HG03108 (cell line): ENCODE data around the gene CTF1.
A peak's percentile ranks its signal among the peaks of the same experiment; 100 is the strongest.
"Not testable (repeated sequence)": the region's sequence is repeated elsewhere in the genome, so short reads cannot be mapped to it uniquely, and the experiment has no call there.

ENCODE experiments used
- ATAC-seq: cut with Tn5 transposase; IDR thresholded peaks from one replicate; pipeline ENCODE4 v1.9.1; 2021; ENCODE audit warnings: moderate library complexity; ENCODE audit not compliant: unreplicated experiment

Gene CTF1

GRCh38 chr16:30886145-30886544 is 10.3 kb upstream of the CTF1 start:
- no peak for ATAC-seq

GRCh38 chr16:30887927-30888326 is 8.5 kb upstream of the CTF1 start:
- ATAC-seq = no peak

GRCh38 chr16:30888856-30889499 is 7.4 kb upstream of the CTF1 start:
- ATAC-seq = no peak

- ATAC-seq = no peak
These were observed 6.7 kb upstream of the CTF1 start for GRCh38 chr16:30889721-30890120.

GRCh38 chr16:30891043-30891823 is 5.2 kb upstream of the CTF1 start:
- ATAC-seq = not testable (repeated sequence)

GRCh38 chr16:30892670-30893416 is 3.6 kb upstream of the CTF1 start:
- ATAC-seq = no peak

- ATAC-seq = no peak
These were observed 3.0 kb upstream of the CTF1 start for GRCh38 chr16:30893417-30893743.

GRCh38 chr16:30893744-30894539 is 2.5 kb upstream of the CTF1 start, which contains the start of gene BCL7C:
TSS of gene BCL7C (minus strand) at chr16:30894077. CDS start at chr16:30893944, 133 bp downstream.
- peak; percentile 63 for ATAC-seq

- no peak for ATAC-seq
These were observed 1.7 kb upstream of the CTF1 start for GRCh38 chr16:30894540-30895368.

GRCh38 chr16:30895627-30896260 is 670 bp upstream of the CTF1 start:
- no peak for ATAC-seq

- peak; percentile 41 for ATAC-seq
These were observed 697 bp downstream of the CTF1 start for GRCh38 chr16:30896889-30897733.

- no peak for ATAC-seq
These were observed 3.4 kb downstream of the CTF1 start for GRCh38 chr16:30899794-30900193.

- ATAC-seq = no peak
These were observed 4.2 kb downstream of the CTF1 start for GRCh38 chr16:30900588-30900987.

GRCh38 chr16:30901201-30902028 is 5.0 kb downstream of the CTF1 start:
- no peak for ATAC-seq

- ATAC-seq = peak; percentile 63
These were observed 5.9 kb downstream of the CTF1 start for GRCh38 chr16:30902029-30902972.

- ATAC-seq = no peak
These were observed 6.6 kb downstream of the CTF1 start for GRCh38 chr16:30903002-30903401.

GRCh38 chr16:30903596-30903995 is 7.2 kb downstream of the CTF1 start:
- ATAC-seq = no peak
